ENCODE data around the gene METTL9.
"Not testable (repeated sequence)": the region's sequence is repeated elsewhere in the genome, so short reads cannot be mapped to it uniquely, and the experiment has no call there.

Gene METTL9

GRCh38 chr16:21684199-21684598 is 84.8 kb downstream of the METTL9 start:
- DNase-seq (ENCODE audit: low spot score) = peak; percentile 21
- TF ChIP-seq CTCF (IDR thresholded peaks at IDR 0.05; ENCODE audit: extremely low read depth, missing control alignments) = peak; percentile 35

GRCh38 chr16:21685034-21685455 is 85.7 kb downstream of the METTL9 start:
- TF ChIP-seq CTCF (IDR thresholded peaks at IDR 0.05; ENCODE audit: extremely low read depth, missing control alignments) = no peak
- no peak for DNase-seq (ENCODE audit: low spot score)

- TF ChIP-seq CTCF (IDR thresholded peaks at IDR 0.05; ENCODE audit: extremely low read depth, missing control alignments) = no peak
- no peak for DNase-seq (ENCODE audit: low spot score)
Measured at GRCh38 chr16:21689107-21689506, 89.7 kb downstream of the METTL9 start.

GRCh38 chr16:21690967-21691366 is 91.6 kb downstream of the METTL9 start:
- not testable (repeated sequence) for DNase-seq (ENCODE audit: low spot score)

- DNase-seq (ENCODE audit: low spot score) = no peak
- TF ChIP-seq CTCF (IDR thresholded peaks at IDR 0.05; ENCODE audit: extremely low read depth, missing control alignments) = no peak
Measured at GRCh38 chr16:21694609-21695008, 95.2 kb downstream of the METTL9 start.

GRCh38 chr16:21697032-21697431 is 97.7 kb downstream of the METTL9 start:
- DNase-seq (ENCODE audit: low spot score) = no peak
- no peak for TF ChIP-seq CTCF (IDR thresholded peaks at IDR 0.05; ENCODE audit: extremely low read depth, missing control alignments)

GRCh38 chr16:21698169-21699032 is 99.0 kb downstream of the METTL9 start:
- DNase-seq (ENCODE audit: low spot score) = no peak
- TF ChIP-seq CTCF (IDR thresholded peaks at IDR 0.05; ENCODE audit: extremely low read depth, missing control alignments) = no peak

- no peak for TF ChIP-seq CTCF (IDR thresholded peaks at IDR 0.05; ENCODE audit: extremely low read depth, missing control alignments)
Measured at GRCh38 chr16:21701271-21701670, 101.9 kb downstream of the METTL9 start.

More at GRCh38 chr16:21701271-21701670, 101.9 kb downstream of the METTL9 start:
- no peak for DNase-seq (ENCODE audit: low spot score)
